Activated CD8-positive, alpha-beta memory T cell treated with anti-CD3 and anti-CD28 coated beads, Interleukin-2, amount 50 U/mL, for 24 hours (primary cell): ENCODE results near the gene ADORA2A.

Experiments
- DNase-seq: peaks from one replicate; pipeline ENCODE4 v3.0.0-alpha.2; 2020; ENCODE audit errors: extremely low read depth

The ADORA2A gene

DNA sequence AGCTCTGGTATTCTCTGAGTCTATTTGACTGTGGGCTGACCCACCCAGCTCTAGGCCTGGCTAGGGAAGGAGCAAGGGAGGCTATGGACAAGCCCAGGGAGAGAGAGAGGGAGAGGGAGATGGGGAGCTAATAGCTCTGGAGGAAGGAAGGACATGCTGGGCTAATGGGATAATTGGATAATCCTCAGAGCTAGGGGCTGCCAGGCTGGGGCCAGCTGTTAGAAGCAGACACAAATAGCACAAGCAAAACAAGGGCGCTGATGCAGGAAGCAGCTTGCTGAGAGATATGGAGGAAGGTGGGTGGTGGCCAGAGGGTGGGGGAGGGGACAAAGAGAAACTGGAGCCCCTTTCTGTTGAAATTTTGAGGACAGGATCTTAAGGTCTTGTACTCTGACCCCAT lies 23.2 kb downstream of the ADORA2A start:
- no peak for DNase-seq

DNA sequence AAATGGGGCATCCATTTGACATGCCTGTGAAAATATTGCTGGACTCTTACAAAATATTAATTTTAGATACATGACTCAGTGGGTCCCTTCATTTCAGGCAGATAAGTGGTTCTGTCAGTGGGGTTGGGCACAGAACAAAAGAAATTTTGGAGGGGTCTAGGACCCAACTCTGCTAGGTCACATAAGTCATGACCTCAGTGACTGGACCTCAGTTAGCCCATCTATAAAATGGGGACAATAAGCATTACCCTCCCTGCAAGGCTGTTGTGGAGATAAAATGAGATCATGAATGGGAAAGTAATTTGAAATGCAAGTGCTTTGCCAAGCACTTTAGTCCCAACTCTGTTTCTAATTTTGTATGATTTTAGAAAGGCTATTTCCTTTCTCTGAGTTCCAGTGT lies 23.8 kb downstream of the ADORA2A start:
- DNase-seq, result no peak

DNA sequence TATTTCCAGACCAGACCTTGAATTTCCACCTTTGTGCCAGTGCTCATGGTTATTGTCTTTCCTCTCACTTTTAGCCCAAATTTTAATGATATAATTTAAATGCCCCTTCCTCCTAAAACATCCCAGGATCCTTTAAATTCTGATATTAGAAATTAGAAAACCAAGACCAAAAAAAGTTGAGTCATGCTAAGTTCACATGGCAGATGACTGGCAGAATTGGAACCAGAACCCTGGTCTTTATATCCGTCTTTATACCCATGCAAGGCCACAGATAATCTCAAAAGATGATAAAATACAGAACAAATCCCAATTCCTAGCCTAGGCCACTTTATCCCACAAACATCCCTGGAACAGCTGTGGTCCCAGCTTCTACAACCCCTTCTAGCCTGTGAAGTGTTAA lies 26.5 kb downstream of the ADORA2A start:
- DNase-seq, result no peak

GRCh38 chr22:24455039-24455438 lies 27.6 kb downstream of the ADORA2A start:
- DNase-seq, result no peak

DNA sequence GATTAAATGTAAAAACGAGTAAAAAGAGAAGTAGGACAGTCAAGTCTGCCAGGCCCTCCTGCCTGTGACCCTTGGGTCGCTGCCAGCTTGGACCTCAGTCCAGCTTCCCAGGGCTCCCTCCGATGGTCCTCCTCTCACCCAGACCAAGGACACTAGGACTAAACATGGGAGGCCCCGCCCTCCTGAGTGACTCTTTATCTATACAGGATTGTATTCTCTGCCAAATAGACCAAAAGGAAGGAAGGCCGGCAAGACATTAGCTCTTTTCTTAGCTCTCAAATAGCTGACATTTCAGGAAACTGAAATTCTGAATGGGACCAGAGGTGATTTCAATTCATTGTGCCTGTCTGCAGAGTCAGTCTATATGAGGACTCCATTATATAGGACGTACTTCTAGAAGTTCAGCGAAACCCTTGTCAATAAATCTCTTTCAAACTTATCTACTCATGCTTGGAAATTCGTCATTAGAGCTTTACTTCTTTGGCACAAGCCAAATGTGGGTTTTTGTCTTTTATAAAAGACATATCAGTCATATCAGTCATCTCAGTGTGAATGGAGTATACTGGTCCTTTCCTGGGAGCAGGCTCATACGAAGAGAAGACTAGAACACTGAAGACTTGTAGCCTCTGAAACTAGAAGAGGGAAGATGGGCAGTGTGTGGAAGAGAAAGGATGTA lies 28.5 kb downstream of the ADORA2A start:
- DNase-seq, result no peak

GRCh38 chr22:24457894-24458420 lies 30.6 kb downstream of the ADORA2A start:
- DNase-seq, result no peak

DNA sequence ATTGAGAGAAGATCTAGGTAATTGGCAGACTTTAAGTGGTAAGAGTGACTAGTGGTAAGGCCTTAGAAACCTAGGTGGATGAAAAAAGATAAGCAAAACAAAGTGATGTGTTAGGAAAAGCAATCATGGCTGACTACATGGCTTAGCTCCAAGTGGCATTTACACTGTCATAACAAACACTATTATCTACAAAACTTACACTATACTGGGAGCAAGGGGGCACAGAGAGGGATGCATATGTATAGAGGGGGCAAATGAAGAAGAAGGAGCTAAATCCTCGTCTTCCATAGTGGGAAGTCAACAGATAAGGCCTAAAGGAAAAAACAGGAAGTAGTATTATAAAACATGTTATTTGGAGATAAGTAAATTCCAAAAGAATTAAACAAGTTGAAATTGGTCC lies 32.5 kb downstream of the ADORA2A start:
- DNase-seq, result no peak

- no peak for DNase-seq
Observed at GRCh38 chr22:24460418-24461089, 33.2 kb downstream of the ADORA2A start.

GRCh38 chr22:24463071-24463760 lies 35.8 kb downstream of the ADORA2A start:
- no peak for DNase-seq

GRCh38 chr22:24465566-24465965 lies 38.2 kb downstream of the ADORA2A start:
- no peak for DNase-seq

GRCh38 chr22:24465975-24466374 lies 38.6 kb downstream of the ADORA2A start:
- no peak for DNase-seq

DNA sequence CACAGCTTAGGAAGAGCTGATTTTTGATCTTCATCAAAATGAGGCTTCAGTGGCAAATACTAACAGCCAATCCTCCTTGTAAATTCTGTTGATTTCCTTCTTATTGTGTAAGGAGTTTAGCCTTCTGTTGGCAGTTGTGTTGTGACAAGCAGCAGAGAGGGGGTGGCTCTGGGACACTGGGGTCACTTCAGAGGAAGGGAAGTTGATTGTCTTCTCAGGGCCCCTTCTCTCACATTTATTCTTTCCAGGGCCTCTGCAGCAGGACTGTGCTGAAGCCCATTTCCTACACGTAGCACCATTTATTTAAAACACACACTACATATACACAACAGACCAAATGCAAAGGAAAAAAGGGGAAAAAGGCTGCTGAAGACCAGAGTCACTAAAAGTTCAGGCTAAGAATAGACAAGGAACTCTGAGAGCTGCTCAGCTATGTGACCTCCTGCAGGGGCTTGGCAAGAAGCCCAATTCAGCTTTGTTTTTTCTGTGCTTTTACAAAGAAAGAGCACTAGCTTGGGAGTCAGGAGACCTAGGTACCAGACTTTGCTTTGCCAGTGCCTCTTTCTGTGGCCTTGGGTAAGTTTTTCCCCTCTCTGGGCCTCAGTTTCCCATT lies 39.4 kb downstream of the ADORA2A start:
- DNase-seq, result no peak

DNA sequence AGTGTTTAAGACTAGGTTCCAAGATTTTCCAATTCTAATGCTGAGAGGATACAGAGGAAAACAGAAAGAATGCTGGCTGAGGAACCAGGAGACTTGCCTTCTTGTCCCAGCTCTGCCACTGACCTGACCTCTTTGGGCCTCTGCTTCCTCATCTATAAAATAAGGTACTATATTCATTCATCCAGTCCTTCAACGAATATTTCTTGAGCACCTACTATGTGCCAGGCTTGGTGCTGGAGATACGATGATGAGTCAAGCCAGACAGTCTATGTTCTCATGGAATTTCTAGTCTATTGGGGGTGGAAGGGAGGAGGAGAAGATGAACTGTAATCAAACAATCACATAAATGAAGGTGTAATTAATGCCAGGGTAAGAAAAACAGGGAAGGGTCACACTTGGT lies 39.9 kb downstream of the ADORA2A start:
- no peak for DNase-seq

DNA sequence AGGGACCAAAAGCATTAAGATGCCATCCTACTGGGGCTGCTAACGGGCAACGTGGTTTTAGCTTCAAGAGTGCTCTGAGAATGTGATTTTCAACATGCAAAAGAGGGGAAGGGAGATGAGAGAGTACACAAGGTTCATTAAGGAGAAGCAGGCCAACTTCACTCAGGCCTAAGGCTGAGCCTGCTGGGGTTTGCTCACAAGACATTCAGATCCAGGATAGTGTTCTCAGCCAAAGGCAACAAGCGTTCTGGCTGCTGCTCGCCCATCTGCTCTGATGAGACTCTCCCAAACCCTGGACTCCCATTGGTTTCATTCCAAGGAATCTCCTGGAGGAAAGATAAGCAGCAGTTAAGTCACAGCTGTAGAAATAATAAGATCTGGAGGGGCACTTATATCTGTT lies 44.2 kb downstream of the ADORA2A start:
- no peak for DNase-seq

DNA sequence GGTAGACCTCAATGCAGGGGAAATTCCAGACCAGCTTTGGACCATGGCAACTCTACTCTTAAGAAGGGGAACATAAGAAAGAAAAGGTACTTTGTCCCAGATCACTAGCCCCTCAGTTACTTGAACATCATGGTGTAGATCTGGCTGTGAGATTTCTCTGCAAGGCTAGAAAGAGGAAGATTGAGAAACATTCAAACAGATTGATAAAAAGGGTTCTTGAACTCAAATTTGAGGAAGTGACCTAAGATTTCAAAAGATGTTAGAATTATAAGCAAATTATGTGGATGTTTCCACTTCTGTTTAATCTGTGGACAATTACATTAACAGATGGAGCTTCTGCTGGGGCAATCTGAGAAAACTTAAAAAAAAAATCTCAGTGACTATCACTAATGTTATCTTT lies 45.9 kb downstream of the ADORA2A start:
- no peak for DNase-seq

GRCh38 chr22:24474221-24474620 lies 46.8 kb downstream of the ADORA2A start:
- DNase-seq, result no peak

GRCh38 chr22:24474649-24475255 lies 47.4 kb downstream of the ADORA2A start:
- no peak for DNase-seq

DNA sequence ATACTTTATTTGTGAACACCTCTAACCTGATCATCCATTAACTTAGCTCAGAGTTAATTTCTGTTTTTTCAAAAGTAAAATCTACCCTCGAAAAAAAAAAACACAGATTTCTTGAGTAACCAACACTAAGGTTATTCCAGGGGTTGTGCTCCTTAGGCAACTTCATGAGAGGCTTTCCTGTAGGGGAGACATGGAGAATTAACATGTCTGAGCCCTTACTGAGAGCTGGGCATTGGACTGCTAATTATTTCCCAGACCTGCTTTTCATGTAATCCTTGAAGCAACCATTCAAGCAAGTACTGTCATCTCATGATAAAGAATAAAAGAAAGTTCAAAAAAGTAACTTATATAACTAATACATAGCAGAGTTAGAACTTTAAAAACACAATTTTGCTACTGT lies 54.2 kb downstream of the ADORA2A start:
- DNase-seq, result no peak

DNA sequence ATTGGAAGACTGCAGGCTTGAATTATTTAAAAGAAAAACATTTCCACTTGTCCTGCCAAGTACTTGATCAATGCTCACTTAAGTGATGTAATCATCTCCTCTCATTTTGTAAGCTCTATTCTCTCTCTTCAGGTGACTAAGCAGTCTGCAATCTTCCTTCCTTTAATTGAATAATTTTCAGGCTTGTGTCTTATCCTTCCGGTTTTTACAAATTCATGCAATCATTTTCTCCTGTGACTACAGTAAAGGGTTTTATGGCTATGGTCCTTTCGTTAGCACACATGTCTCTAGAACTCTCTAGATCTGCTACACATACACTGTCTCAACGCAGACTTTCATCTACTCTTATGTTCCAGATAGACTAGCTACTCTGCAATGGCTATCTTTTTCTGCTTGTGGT lies 55.2 kb downstream of the ADORA2A start:
- no peak for DNase-seq

- DNase-seq, result no peak
Observed at GRCh38 chr22:24482998-24483397, 55.6 kb downstream of the ADORA2A start.

DNA sequence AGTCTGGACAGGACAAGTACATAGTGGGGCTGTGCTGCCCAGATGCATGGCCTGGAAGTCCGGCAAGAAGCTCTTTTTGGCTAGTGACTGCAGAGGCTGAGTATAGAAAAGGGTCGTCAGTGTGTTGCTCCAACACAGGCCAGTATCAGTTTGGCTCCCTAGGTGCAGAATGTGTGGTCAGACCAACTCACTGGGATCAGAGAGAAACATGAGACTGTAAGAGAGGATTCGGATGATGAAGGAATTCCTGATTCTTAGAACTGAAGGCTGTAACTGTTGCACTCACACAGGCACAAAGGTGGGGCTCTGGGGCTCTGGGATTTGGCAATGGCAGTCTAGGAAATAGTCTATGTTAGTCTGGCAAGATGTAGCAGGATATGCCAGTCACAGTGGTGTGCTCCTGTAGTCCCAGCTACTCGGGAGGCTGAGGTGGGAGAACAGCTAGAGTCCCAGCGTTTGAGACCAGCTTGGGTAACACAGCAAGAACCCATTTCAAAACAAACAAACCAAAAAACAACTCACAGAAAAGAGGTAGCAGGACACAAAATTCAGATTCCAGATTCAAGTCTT lies 56.7 kb downstream of the ADORA2A start:
- DNase-seq, result no peak

GRCh38 chr22:24485170-24485569 lies 57.8 kb downstream of the ADORA2A start:
- DNase-seq, result no peak
